Heart left ventricle (tissue), 16 donors: ENCODE data around the gene TLE1. TPM values are rescaled to one million over a fixed set of nuclear protein-coding genes. Genes with fewer than 3 reads are reported as not detected.

Experiments used
- ATAC-seq, 4 donors: fragments of 200-7000 bp; cut with Tn5 transposase; one replicate each; pipeline ENCODE4 v1.9.1; 2020 to 2022; ENCODE audit warnings: moderate library complexity in 4 of 4, mild to moderate bottlenecking in 3 of 4, moderate number of reproducible peaks in 1 of 4
- DNase-seq, 5 donors: peaks; one replicate each; pipeline ENCODE4 v3.0.0-alpha.2; 2020
- H3K27ac ChIP-seq, 12 donors: fragments of 200-600 bp; sonication (generic) in 4 of 12; one replicate each; pipeline versions ENCODE4 v1.5.0 to v1.8.0; 2016 to 2022; ENCODE audit warnings: mild to moderate bottlenecking in 2 of 12
- H3K27me3 ChIP-seq, 9 donors: fragments of 200-600 bp; sonication (generic) in 2 of 9; one replicate each; pipeline versions ENCODE4 v1.5.1 to v1.8.0; 2016 to 2022; ENCODE audit warnings: mild to moderate bottlenecking in 3 of 9
- H3K36me3 ChIP-seq, 9 donors: fragments of 200-600 bp; sonication (generic) in 2 of 9; one replicate each; pipeline versions ENCODE4 v1.5.0 to v1.8.0; 2018 to 2022; ENCODE audit warnings: mild to moderate bottlenecking in 2 of 9
- H3K4me1 ChIP-seq, 12 donors: fragments of 200-600 bp; sonication (generic) in 4 of 12; one replicate each; pipeline versions ENCODE4 v1.5.0 to v1.8.0; 2016 to 2022; ENCODE audit warnings: mild to moderate bottlenecking in 3 of 12
- H3K4me3 ChIP-seq, 12 donors: fragments of 200-600 bp; sonication (generic) in 4 of 12; one replicate each; pipeline versions ENCODE4 v1.5.0 to v1.8.0; 2017 to 2022; ENCODE audit warnings: mild to moderate bottlenecking in 9 of 12, moderate library complexity in 4 of 12
- H3K9me3 ChIP-seq, 12 donors: fragments of 200-600 bp; sonication (generic) in 4 of 12; one replicate each; pipeline versions ENCODE4 v1.5.0 to v1.8.0; 2016 to 2022; ENCODE audit warnings: mild to moderate bottlenecking in 1 of 12
- CTCF ChIP-seq, 12 donors: fragments of 200-600 bp; sonication (generic) in 4 of 12; IDR thresholded peaks; one replicate each; pipeline versions ENCODE4 v1.5.0 to v1.8.0; 2018 to 2022; ENCODE audit warnings: antibody characterized with exemption in 12 of 12, mild to moderate bottlenecking in 5 of 12
- POLR2A ChIP-seq, 2 donors: fragments of 450-650 bp; IDR thresholded peaks; one replicate each; pipeline ENCODE4 v1.6.1; 2017; ENCODE audit warnings: antibody characterized with exemption in 2 of 2, mild to moderate bottlenecking in 2 of 2, moderate library complexity in 2 of 2
- WGBS, 4 donors: extraction: QIAGEN DNeasy Blood & Tissue Kit in 2 of 4; methylation state at CpG; one replicate each; pipeline versions ENCODE4 v1.1.5 to v1.1.7; 2013 to 2018; 5-methylcytosine and 5-hydroxymethylcytosine counted together
- intact Hi-C, 10 donors: fragments of 100-400 bp; cut with DNase I; formaldehyde crosslinking; loops; one replicate each; pipeline versions ENCODE4 v1.11.1 to v1.14.2; 2022
- polyA plus RNA-seq, 2 donors: library from polyadenylated mRNA; stranded (reverse); fragments of 200-250 nt; gene quantifications; one replicate each; pipeline ENCODE4 v1.2.3, GENCODE V29; 2013
- total RNA-seq, 9 donors: library from RNA; depleted of rRNA in 2 of 9; stranded (reverse); fragments of >200 nt in 2 of 9; fragmentation: NEBNext Ultra II Directional in 3 of 9; extraction: Animal tissue kit (Norgen Biotek cat#: 25700) in 3 of 9; gene quantifications; one replicate each; pipeline versions ENCODE4 v1.1.0 to v1.2.4, GENCODE V29; 2016 to 2023
- donor health status: ischemic (EF 13 %, LVEDD 7.1; RV severe dilation, severe dysfunction).
- donor health status: healthy with polysubstance abuse.
- donor health status: DM: no; HTN: yes; CAD: no.
- donor health status: DM: no; HTN: no; CAD: no.
- donor health status: ischemic (EF 25% LVEDD 6.9; RV normal size, moderate dysfunction).
- donor health status: ischemic (EF 25% LVEDD 5.7; RV mildly dilated, moderate dysfunction).
- donor health status: healthy.
- donor health status: DM: yes; HTN: yes; CAD: no.
- donor health status: ischemic (EF 35%, LVEDD 5.7; RV mildly dilated, moderate dysfunction).
- donor health status: nonischemic (EF 11% LVEDD 7.7; RV severe dilation, severe dysfunction).
- donor health status: DM: yes; HTN: yes; CAD: no.
- donor health status: PGD.
- donor health status: ischemic (EF 29% LVEDD 5.4; RV normal size, mild dysfunction).
- donor health status: nonischemic (EF 23%, LVEDD 6.1; RV moderate dilation, normal function).

The TLE1 gene
- total and polyA plus RNA-seq, 11 donors, result 6.2 to 25.4 (median 9.8) TPM

- ATAC-seq, result no peak
- WGBS, 4 donors, result 84 to 93% (median 89%) methylated on average over 4 of the region's 4 CpGs
- TF ChIP-seq POLR2A (IDR thresholded peaks at IDR 0.05) (no peak), CTCF (IDR thresholded peaks at IDR 0.05) (no peak)
- no peaks in the 10 kb centered on the region for H3K9me3 ChIP-seq
- intact Hi-C loops, result loop anchor here in 2 of 10 donors (10.0 kb wide), 2 partner anchors 157 to 813 kb away; no protein-coding TSS in a partner anchor
- H3K4me3 ChIP-seq, result no peak overlapping the region
- H3K27ac ChIP-seq, result no peak overlapping the region
- H3K4me1 ChIP-seq, result peaks cover 0 to 53% (median 24%) of the 10 kb centered on the region in 12 donors
- H3K36me3 ChIP-seq, result peaks cover 0 to 19% (median 0%) of the 10 kb centered on the region in 9 donors
- DNase-seq, result no peak
- peaks cover 0 to 6% (median 0%) of the 10 kb centered on the region in 9 donors for H3K27me3 ChIP-seq
Observed at GRCh38 chr9:81682177-81682576, 7.2 kb downstream of the TLE1 start.

- TF ChIP-seq CTCF (IDR thresholded peaks at IDR 0.05), result no peak
- no peak for TF ChIP-seq POLR2A (IDR thresholded peaks at IDR 0.05)
- Histone ChIP-seq H3K36me3 (peaks cover 0 to 18% (median 0%) of the 10 kb centered on the region in 9 donors), H3K9me3 (no peaks in the 10 kb centered on the region), H3K27ac (no peak overlapping the region), H3K4me1 (peaks cover 0 to 39% (median 19%) of the 10 kb centered on the region in 12 donors), H3K4me3 (no peak overlapping the region), H3K27me3 (peaks cover 0 to 6% (median 0%) of the 10 kb centered on the region in 9 donors)
- no peak for ATAC-seq
- DNase-seq, result no peak
- WGBS, 4 donors, result 40 to 56% (median 45%) methylated on average over 1 of the region's 1 CpG
- intact Hi-C loops, result loop anchor here in 2 of 10 donors (10.0 kb wide), 2 partner anchors 156 to 814 kb away; no protein-coding TSS in a partner anchor
Observed at GRCh38 chr9:81680506-81680905, 8.8 kb downstream of the TLE1 start.

DNA sequence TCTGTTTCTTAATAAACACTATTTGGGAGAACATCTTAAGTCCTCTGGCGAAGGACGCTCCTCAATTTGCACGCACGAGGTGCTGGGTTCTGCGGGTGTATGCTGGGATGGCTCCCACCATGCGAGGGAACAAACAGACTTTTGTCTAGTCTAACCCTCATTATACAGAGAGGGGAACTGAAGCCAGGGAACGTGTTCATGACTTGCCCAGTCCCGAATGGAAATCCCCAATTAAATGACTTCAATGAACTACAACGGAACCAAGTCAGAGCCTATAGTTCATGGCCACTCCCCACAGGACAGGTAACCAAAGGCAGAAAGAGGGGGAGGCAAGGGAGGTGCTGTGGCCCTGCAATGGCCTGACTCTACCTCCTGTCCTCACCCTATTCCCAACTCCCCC lies 9.3 kb downstream of the TLE1 start:
- Histone ChIP-seq H3K4me1 (peaks cover 0 to 34% (median 18%) of the 10 kb centered on the region in 12 donors), H3K27ac (no peak overlapping the region), H3K4me3 (no peak overlapping the region), H3K27me3 (peaks cover 0 to 5% (median 0%) of the 10 kb centered on the region in 9 donors), H3K36me3 (peaks cover 0 to 15% (median 0%) of the 10 kb centered on the region in 9 donors), H3K9me3 (no peaks in the 10 kb centered on the region)
- TF ChIP-seq CTCF (IDR thresholded peaks at IDR 0.05), result no peak
- no peak for TF ChIP-seq POLR2A (IDR thresholded peaks at IDR 0.05)
- DNase-seq (no peak), ATAC-seq (no peak)
- intact Hi-C loops, result loop anchor here in 2 of 10 donors (10.0 kb wide), 2 partner anchors 155 to 815 kb away; no protein-coding TSS in a partner anchor
- WGBS, 4 donors, result 71 to 79% (median 74%) methylated on average over 9 of the region's 9 CpGs

GRCh38 chr9:81678088-81678487 lies 11.3 kb downstream of the TLE1 start:
- H3K36me3 ChIP-seq, result peaks cover 0 to 13% (median 0%) of the 10 kb centered on the region in 9 donors
- no peak for ATAC-seq
- DNase-seq, result no peak
- H3K9me3 ChIP-seq, result no peaks in the 10 kb centered on the region
- no peak for TF ChIP-seq CTCF (IDR thresholded peaks at IDR 0.05)
- no peak for TF ChIP-seq POLR2A (IDR thresholded peaks at IDR 0.05)
- intact Hi-C loops, result no loop called here
- H3K4me1 ChIP-seq, result peaks cover 0 to 25% (median 10%) of the 10 kb centered on the region in 12 donors
- H3K4me3 ChIP-seq, result no peak overlapping the region
- no peak overlapping the region for H3K27ac ChIP-seq
- H3K27me3 ChIP-seq, result no peaks in the 10 kb centered on the region
- WGBS, 4 donors, result 93 to 100% (median 95%) methylated on average over 1 of the region's 1 CpG
